ENCODE results near the gene HPCAL1.

The HPCAL1 gene

DNA sequence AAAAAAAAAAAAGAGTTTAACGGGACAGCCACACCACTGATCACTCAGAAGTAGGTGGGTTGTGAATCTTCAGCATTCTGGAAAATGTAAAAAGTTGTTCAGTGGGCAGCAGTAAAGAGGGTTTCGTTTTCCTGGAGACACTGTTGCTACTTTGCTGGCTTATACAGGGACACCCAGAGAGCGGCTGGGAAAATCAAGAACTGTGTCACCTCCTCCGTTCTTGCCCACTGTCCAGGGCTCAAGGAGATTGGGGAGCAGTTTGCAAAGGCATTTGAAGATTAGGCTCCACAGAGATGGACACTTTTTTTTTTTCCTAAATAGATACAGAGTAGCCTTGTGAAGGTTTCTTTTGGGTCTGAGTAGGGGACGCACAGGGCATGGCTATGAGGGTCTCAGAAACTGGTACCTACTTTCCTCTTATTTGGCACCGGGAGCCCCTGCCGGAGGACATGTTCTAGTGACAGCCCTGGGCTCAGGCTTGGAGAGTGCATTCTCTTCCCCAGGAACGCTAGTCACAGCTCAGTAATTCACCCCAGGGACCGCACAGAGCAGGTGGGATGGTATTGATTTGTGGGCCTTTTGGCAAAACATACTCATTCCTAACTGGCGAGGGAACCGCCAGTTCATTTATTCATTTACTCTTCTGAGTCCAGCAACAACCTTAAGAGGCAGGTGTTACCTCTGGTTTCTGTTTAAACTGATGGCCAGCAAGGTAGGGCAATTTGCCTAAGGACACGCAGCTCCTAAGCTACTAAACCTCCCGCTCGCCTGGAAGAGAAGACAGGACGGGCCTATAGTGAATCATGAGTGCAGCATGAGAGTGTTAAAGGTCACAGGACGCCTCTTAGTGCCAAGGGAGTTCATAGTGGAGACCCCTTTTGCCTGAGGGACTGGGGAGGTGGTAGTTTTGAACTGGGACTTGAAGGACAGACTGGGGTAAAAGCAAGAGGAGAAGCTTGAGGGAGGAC, 53.1 kb downstream of the HPCAL1 start:
- no peak for DNase-seq (ENCODE audit: low read depth)

DNA sequence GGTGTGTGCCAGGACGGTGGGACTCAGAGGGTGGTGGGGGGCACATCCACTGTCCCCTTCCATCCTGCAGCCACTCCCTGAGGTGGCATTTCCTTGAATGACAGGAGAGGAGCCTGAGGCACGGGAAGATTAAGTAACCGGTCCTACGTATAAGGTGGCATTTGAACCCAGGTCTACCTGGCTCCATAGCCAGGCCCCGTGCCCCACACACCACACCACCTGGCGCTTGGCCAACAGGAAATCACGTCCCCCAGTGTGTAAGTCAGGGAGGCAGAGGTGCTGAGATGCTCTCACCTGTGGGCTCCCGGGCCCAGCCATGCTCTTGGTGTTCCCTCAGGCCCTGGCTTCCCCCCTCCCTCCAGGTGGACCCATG, 53.7 kb downstream of the HPCAL1 start:
- DNase-seq (ENCODE audit: low read depth): no peak

DNA sequence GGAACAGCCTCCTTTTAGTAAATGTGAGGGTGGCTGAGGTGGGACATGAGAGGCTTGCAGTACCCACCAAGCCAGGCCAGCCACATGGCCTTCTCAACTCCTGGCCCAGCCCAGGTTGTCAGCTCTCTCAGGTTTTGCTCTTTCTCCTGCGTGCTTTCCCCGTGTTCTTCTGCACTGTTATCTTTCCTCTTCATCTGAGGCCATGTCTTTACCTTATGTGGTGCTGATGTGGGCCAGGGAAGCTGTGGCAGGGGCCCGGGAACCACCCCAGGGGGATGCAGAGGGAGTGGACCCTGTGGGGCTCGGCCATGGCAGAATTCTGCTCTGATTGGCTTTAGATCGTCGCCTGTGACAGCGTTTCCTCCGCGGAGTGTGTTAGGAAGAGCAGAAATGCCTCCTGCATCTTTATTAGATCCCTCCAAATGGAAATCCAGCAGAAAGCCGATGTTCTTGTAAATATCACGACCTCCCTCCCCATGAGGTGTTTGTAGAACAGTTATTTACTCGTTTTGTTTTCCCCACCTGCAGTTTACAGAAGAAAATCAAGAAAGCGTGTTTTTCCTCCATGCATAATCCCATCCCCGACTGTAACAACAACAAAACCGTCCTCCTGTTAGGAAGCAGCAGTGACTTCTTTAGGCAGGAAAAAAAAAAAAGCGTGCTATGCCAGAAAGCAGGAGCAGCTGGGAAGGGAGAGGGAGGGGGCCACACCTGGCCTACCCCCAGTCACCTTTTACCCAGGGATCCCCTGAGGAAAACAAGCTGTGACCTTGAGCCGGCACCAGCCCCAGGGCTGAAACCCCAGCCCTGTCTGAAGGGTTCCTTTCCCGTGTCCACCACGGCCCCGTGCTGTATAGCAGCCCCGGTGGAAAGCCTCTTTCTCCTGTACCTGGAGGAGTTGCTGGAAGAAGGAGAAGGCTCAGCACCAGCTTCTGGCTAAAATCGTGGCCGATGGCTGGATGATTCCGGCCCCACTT, 54.8 kb downstream of the HPCAL1 start:
- DNase-seq (ENCODE audit: low read depth): no peak

DNA sequence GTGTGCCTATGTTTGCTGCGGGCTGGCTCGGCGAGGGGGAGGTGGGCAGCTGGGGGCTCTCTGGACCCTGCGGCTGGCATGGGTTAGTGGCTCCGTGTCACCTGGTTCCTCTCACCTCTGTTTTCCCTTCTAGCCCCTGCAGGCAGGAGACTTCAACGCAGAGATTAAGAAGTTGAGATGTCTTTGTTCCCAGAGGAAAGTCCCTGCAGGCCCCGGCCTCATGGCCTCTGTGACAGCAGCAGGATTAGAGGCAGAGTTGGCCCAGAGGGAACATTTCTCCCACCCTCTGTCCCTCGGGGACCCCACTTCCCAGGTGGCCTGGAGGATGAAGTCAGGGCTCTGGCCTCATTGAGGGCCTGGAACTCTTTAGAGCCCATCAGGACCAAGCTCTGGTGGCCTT, 56.5 kb downstream of the HPCAL1 start:
- DNase-seq (ENCODE audit: low read depth): no peak

DNA sequence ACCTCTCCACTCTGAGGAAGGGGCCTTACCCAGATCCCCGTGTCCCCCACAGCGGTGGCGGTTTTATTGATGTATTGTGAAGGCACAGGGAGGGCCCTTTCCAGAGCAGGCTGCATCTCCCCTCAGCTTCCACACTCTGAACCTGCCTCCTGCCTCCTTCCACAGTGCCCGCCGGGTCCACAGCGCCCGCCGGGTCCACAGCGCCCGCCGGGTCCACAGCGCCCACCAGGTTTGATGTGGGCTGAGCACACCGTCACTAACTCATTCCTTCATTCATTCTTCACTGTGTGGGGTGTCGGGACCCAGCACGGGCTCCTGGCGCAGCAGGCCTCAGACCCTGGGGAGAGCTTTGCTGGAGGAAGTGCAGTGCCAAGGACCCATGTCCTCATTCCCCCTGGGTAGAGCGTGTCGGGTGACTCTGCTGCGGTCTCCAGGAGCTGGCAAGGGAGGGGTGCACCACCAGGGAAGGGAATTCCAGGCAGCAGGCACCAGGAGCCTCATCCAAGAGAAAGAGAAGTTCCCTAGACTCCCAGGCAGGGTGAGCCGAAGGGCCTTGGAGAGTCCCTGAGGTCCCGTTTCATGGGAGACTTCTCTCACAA, 57.1 kb downstream of the HPCAL1 start:
- DNase-seq (ENCODE audit: low read depth): no peak

DNA sequence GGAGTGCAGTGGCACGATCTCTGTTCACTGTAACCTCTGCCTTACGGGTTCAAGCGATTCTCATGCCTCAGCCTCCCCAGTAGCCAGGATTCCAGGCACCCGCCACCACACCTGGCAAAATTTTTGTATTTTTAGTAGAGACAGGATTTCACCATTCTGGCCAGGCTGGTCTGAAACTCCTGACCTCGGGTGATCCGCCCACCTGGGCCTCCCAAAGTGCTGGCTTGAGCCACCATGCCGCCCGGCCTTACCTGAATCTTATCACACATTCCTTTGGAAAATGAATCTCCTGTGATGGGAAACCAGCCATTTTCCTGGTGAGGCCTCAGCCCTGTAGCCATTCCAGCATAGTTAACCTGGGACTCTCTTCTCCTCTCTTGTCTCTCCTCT, 57.8 kb downstream of the HPCAL1 start:
- no peak for DNase-seq (ENCODE audit: low read depth)

DNA sequence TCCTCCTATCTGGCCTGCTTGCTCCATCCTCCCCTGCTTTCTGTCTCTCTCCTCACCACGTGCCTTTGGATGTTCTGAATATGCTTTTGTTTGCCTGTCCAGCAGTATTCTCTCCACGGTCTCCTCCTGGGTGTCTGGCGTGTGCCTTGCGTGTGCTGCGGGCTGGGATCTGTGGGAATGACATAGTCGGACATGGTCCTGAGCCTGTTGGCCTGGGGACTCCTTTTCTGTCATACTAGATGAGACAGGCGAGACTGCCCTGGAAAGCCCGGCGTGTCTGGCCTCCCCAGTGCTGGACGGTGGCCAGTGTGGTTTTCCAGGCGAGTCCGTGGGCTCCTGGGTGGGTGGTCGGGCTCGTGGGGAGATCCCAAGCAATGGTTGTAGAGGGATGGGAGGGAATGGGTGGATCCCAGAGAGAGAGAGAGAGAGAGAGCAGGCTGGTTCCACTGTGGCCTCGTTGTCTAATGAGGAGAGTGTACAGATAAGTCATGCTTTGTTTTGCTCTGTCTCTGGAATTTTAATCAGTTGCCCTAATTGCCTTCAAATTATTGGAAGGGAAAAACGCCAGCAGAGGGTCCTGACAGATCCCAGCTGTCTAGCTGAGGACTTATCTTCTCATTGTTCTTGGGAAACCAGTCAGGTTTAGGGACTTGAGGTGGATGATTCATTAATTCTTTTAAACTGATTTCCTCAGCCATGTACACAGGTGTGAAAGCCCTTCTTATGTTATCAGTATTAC, 58.3 kb downstream of the HPCAL1 start:
- DNase-seq (ENCODE audit: low read depth): no peak

DNA sequence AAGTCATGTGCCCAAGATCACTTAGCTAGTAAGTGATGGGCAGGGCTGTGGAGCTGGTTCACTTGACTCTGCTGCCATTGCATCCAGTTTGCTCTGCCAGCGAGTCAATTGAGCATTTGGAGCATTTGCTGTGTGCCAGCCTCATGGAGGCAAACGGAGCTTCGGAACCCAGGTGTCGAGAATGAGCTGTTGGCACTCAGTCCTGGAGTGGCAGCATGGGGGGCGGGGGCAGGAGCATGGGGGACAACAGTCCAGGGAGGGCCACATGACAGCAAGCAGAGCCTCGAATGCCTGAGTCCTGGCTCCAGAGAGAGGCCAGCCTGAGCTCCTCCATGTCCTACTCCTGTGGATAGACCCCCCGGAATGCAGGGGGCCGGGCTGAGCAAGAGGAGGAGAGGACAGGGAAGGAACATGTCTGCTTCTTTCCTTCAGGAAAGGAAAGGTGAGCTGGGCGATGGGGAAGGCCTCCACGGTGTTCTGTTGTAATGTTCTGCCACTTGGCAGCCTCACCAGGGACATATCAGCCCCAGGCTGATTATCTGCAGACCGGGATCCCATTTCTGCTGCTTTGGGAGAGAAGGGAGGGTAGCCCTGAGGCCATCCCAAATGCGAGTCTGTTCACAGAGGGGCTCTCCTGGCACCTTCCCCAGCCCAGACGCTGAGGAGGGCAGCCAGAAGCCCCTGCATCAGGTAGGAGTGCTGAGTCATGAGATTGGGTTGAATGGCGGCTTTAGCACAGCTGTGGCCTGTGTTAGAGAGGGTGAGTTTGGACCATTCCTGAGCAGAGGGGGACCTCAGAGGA, 59.6 kb downstream of the HPCAL1 start:
- no peak for DNase-seq (ENCODE audit: low read depth)

DNA sequence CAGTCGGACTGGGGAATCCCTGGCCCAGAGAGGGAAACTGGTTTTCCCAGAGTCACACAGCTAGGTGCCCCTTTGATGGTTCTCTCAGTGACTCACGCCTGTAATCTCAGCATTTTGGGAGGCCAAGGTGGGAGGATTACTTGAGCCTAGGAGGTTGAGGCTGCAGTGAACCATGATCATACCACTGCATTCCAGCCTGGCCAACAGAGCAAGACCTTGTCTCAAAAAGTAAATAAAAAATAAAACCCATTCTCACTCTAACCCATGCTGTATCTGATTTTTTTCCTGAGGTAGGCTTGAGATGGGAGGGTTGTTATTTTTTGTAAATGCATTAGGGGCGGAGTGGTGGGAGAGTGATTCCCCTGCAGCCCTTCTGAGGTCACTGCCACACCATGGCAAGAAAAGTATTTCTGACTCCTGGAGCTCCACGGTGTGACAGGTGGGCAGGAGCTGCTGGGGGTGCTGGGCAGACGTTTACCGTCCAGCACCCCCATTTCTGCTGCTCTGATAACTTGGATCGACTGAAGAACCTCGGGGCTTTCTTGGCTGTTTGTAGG, 60.3 kb downstream of the HPCAL1 start:
- DNase-seq (ENCODE audit: low read depth): no peak

DNA sequence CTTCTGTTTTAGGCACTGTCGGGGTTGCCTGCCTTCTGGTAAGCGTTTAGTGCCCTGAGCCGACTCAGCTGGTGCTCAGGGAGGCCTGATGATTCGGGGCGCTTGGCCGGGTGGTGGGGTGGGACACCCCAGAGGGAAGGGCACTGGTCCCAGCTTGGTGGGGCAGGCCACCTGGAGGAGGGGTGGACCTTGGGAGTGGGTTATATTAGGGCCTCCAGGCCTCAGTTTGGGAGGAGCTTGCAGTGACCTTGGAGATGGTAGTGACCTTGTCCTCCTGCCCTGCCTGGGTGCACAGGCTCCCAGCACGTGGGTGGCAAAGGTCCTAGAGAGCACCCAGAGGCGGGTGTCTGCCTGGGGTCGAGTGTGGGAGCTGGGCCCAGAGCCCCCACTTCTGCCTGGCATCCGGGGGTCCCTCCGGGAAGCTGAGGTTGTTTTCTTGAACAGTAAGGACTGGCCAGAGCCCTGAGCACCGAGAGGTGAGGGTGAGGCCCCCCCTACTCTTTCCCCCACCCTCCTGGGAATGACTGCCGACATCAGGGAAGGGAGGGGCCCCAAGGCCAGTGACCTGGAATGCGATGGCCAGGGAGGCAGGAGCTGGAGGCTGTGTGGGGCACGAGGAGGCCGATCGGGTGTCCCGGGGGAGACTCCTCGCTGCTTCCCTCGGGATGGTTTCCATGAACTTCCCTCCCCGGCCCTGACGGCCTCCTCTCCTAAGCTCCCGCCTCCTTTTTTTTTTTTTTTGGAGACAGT, 61.3 kb downstream of the HPCAL1 start:
- DNase-seq (ENCODE audit: low read depth): no peak

DNA sequence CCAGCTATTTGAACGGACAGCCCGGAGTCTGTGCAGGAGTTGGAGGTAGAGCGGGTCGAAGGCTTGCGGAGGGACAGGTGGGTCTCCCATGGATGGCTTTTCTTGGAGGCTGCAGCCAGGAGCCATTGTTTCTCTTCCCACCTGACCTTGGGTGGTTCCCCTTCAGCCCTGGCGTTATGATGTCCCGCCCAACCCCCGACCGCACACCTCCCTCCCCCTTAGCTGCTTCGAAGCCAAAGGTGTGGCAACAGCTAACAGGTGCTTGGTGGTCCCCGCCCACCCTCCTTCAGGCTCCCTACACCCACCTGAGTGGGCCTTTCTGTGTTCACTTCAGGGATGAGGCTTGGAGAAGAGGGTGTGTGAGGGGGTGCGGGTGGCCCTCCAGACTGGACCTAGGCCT, 62.7 kb downstream of the HPCAL1 start:
- no peak for DNase-seq (ENCODE audit: low read depth)

DNA sequence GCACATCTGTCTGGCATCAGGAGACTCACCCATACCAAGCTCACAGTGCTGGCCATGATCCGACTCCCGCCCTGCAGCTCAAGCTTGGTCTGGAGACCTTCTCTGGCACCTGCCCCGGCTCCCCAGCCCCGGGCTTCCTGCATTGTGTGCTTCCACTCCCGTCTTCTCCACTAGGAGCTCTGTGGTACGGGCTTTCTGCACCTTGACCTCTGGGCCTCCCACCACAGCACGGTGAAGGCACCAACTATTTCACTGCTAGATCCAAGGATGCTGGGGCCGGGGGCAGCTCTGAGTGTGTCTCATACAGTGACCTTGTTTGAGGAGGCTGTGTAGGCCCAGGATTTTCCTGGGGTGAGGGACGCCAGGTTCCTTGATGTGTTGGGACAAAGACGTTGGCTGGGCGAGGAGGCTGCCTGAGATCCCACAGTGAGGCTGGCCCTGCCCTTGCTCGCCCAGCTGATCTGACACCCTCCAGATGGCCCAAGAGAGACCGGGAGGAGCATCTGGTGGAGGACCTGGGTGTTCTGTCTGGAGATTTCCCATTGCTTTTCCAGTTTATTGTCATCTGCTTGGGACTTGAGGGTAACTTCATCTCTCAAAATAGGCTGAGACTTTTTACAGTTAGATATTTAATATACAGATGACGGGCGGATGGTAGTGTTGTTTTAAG, 64.0 kb downstream of the HPCAL1 start:
- no peak for DNase-seq (ENCODE audit: low read depth)

DNA sequence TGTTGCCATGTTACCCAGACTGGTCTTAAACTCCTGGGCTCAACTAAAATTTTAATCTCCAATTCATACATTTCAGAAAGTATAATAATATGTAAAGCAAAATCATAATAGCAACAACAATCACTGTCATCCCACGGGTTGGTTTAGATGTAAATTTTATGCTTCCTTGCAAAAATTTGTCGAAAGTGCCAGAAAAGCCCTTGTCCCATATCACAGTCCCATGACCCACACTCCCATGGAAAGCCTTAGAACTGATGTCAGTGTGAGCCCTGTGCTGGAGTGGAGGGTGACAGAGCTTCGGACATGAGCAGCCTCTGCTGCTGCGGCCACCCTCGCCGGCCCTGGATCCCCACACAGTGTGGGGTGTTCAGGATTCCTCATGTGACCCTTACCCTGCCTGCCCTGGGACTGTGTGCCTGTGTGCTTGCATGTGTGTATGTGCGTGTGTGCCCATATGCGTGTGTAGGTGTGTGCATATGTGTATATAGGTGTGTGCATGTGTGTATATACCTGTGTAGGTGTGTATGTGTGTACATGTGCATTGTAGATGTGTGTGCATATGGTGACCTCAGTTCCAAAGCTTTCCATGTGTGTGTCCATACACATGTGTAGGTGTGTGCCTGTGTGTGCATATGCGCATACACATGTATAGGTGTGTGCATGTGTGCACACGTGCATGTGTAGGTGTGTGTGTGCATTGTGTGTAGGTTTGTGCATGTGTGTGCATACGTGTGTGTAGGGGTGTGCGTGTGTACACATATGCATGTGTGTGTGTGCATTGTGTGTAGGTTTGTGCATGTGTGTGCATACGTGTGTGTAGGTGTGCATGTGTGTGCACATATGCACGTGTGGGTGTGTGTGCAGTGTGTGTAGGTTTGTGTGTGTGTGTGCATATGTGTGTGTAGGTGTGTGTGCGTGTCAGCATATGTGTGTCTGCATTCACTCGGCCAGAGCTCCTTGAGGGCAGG, 65.1 kb downstream of the HPCAL1 start:
- no peak for DNase-seq (ENCODE audit: low read depth)

DNA sequence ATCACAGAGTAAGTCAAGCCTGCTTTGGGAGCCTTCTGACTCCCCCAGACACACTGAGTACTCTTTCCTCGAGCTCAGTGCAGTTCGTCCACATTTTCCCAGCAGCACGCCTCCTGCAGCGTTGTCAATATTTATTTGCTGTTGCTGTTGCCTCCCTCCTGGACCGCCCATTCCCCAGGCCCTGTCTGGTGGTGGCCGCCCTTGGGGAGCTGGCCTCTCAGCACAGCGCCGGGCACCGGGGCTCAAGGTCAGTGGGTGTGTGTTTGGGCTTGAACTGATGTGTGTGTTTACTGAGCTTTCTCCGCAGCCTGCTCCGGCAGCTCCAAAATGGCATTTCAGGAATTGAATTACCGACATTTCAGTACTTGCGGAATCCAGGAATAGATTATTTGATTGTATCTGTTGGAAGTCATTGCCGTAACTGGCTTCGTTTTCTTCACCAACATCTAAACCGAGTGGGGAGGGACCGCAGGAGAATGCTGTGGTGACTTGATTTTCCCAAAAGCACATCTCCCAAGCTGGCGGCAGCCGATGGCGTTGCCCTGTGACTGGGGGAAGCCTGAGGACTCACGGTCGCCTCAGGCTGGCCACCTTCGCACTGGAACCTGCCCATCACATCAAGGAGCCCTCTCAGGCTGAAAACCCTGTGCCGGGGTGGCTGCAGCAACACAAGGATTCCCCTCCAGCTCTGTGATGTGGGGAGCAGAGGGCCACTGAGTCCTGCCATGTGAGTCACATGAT, 66.0 kb downstream of the HPCAL1 start:
- DNase-seq (ENCODE audit: low read depth): no peak

DNA sequence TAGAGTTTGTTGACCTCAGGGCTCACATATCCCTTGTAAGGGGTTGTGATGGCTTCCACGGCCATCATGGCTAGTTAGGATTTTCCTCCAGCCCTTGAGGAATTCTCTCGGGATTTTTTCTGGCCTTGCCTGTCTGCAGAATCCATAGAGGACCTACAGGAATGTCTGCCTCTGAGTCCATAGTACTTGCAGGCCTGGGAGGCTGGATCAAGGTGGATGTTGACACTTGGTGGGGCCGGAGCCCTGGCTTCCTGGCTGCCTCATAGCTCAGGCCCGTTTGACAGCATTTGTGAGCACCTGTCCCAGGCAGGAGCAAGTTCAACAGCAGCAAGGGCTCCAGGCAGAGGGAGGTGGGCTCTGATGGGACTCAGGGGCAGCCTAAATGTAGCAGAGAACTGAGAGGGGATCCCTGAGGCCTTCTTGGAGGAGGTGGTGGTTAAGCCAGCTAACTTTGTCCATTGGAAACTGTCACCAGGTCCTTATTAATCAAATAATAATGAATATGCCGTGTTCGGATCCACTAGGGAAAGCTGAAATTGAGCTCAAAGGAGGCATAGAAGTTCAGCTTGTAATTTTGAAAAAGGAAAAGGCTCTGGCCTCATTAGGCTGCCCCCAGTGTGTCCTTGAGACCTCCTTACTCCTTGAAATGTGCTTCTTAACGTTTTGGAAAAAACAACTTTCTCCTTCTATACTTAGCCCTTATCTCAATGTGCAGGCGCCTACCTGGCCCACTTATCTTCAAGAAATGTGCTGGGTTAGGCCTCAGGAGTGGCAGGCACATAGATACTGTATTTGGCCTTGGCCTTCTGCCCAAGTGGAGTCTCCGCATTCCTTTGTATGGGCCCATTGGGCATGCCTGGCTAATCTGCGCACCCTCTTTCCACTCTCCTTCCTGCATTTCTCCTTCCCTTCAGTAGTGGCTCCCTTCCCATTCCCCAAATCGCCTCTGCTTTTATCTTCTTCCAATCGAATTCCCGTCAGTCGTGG, 66.9 kb downstream of the HPCAL1 start:
- DNase-seq (ENCODE audit: low read depth): no peak

DNA sequence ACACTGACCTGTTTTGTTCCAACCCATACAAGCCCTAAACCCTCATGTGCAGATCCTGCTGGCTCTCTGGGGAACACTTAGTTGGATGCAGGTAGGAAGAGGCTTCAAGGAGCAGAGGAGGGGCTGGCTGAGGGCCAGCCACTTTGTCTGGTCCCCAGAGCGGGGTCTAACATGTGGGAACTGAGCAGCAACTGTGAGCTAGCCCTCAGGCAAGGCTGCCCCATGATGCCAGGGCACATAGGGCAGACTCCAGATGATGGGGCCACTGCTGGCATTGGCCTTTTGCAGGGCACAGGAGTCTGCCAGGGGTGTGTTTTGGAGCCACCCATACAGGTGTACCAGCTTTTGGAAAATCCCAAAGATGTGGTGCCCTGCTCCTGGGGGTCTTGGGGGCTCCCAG, 67.7 kb downstream of the HPCAL1 start:
- no peak for DNase-seq (ENCODE audit: low read depth)

All from stimulated activated CD8-positive, alpha-beta memory T cell treated with anti-CD3 and anti-CD28 coated beads, Interleukin-15, amount 100 ng/mL, for 1 hour (primary cell).